ENCODE measurements around the gene PCID2.

The PCID2 gene

DNA sequence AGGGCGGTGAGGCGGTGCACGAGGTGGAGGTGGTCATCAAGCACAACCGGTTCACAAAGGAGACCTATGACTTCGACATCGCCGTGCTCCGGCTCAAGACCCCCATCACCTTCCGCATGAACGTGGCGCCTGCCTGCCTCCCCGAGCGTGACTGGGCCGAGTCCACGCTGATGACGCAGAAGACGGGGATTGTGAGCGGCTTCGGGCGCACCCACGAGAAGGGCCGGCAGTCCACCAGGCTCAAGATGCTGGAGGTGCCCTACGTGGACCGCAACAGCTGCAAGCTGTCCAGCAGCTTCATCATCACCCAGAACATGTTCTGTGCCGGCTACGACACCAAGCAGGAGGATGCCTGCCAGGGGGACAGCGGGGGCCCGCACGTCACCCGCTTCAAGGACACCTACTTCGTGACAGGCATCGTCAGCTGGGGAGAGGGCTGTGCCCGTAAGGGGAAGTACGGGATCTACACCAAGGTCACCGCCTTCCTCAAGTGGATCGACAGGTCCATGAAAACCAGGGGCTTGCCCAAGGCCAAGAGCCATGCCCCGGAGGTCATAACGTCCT is 59.4 kb downstream of the PCID2 start:
- no peaks in the 10 kb centered on the region for H3K27me3 ChIP-seq (ENCODE audit: low read length)

DNA sequence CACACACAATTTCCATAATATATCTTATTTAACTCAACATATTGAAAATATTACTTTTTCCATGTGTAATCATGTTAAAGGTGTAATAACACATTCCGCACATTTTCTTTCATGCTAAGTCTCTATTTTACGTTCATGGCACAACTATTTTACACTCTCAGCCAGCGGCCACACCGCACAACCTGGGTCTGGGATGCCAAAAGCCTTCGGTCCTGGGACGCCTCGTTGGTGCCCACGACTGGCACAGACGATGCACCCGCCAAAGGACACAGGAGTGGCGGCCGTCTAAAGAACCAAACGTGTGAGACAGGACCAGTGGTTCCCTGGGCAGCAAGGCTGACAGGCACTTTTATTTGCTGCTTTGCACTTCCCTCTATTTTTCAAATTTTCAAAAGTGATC is 60.1 kb downstream of the PCID2 start:
- TF ChIP-seq, protein P1, sequence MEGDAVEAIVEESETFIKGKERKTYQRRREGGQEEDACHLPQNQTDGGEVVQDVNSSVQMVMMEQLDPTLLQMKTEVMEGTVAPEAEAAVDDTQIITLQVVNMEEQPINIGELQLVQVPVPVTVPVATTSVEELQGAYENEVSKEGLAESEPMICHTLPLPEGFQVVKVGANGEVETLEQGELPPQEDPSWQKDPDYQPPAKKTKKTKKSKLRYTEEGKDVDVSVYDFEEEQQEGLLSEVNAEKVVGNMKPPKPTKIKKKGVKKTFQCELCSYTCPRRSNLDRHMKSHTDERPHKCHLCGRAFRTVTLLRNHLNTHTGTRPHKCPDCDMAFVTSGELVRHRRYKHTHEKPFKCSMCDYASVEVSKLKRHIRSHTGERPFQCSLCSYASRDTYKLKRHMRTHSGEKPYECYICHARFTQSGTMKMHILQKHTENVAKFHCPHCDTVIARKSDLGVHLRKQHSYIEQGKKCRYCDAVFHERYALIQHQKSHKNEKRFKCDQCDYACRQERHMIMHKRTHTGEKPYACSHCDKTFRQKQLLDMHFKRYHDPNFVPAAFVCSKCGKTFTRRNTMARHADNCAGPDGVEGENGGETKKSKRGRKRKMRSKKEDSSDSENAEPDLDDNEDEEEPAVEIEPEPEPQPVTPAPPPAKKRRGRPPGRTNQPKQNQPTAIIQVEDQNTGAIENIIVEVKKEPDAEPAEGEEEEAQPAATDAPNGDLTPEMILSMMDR (IDR thresholded peaks at IDR 0.05; ENCODE audit: insufficient read depth, low read length, poor library complexity, severe bottlenecking): no peak
- no peak for TF ChIP-seq EZH2phosphoT487 (conservative IDR thresholded peaks at IDR 0.05; ENCODE audit: low read length)
- no peaks in the 10 kb centered on the region for H3K36me3 ChIP-seq (ENCODE audit: low read length)
- no peak overlapping the region for H3K4me2 ChIP-seq (ENCODE audit: low read depth, low read length, poor library complexity, severe bottlenecking)

More for the DNA sequence above, 59.4 kb downstream of the PCID2 start:
- Histone ChIP-seq H3K27ac (ENCODE audit: low read depth, low read length) (no peak overlapping the region), H3K9me3 (ENCODE audit: insufficient read depth, low read length) (no peaks in the 10 kb centered on the region), H3K9me2 (replicated peaks; ENCODE audit: insufficient read depth, low read length) (no peaks in the 10 kb centered on the region), H3F3A (ENCODE audit: insufficient read depth) (no peaks in the 10 kb centered on the region), H3K36me3 (ENCODE audit: low read length) (no peaks in the 10 kb centered on the region), H3K9ac (ENCODE audit: low read length) (no peak overlapping the region), H3K79me2 (ENCODE audit: insufficient read depth, low read length) (no peaks in the 10 kb centered on the region), H2AFZ (ENCODE audit: low read depth, low read length, severe bottlenecking) (no peak overlapping the region), H3K4me2 (ENCODE audit: low read depth, low read length, poor library complexity, severe bottlenecking) (no peak overlapping the region), H3K4me3 (ENCODE audit: insufficient read depth, low read length, poor library complexity, severe bottlenecking) (no peak overlapping the region), H4K20me1 (ENCODE audit: low read depth, low read length) (no peaks in the 10 kb centered on the region)
- TF ChIP-seq, protein P1 (IDR thresholded peaks at IDR 0.05; ENCODE audit: insufficient read depth, low read length, poor library complexity, severe bottlenecking): no peak
- TF ChIP-seq EZH2phosphoT487 (conservative IDR thresholded peaks at IDR 0.05; ENCODE audit: low read length): no peak

DNA sequence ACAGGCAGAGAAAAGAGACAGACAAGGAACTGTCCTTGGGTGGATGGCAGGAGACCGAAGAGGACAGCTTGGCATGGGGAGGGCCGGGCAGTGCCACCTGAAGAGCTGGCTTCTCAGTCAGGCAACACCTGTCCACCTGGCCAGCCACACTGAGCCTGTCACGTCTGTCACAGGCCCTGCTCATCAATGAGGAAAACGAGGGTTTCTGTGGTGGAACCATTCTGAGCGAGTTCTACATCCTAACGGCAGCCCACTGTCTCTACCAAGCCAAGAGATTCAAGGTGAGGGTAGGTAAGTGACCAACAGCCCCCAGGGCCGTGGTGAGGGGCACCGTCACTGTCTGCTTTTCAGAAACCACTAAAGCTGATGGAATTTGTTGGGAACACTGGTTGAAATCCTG is 61.3 kb downstream of the PCID2 start:
- Histone ChIP-seq H3K9me3 (ENCODE audit: insufficient read depth, low read length) (no peaks in the 10 kb centered on the region), H3K27me3 (ENCODE audit: low read length) (no peaks in the 10 kb centered on the region), H4K20me1 (ENCODE audit: low read depth, low read length) (no peaks in the 10 kb centered on the region), H3K9me2 (replicated peaks; ENCODE audit: insufficient read depth, low read length) (no peaks in the 10 kb centered on the region), H3K9ac (ENCODE audit: low read length) (no peak overlapping the region), H3K4me3 (ENCODE audit: insufficient read depth, low read length, poor library complexity, severe bottlenecking) (no peak overlapping the region), H2AFZ (ENCODE audit: low read depth, low read length, severe bottlenecking) (no peak overlapping the region), H3F3A (ENCODE audit: insufficient read depth) (no peaks in the 10 kb centered on the region), H3K79me2 (ENCODE audit: insufficient read depth, low read length) (no peaks in the 10 kb centered on the region), H3K36me3 (ENCODE audit: low read length) (no peaks in the 10 kb centered on the region), H3K27ac (ENCODE audit: low read depth, low read length) (no peak overlapping the region), H3K4me2 (ENCODE audit: low read depth, low read length, poor library complexity, severe bottlenecking) (no peak overlapping the region)
- no peak for TF ChIP-seq EZH2phosphoT487 (conservative IDR thresholded peaks at IDR 0.05; ENCODE audit: low read length)
- TF ChIP-seq, protein P1 (IDR thresholded peaks at IDR 0.05; ENCODE audit: insufficient read depth, low read length, poor library complexity, severe bottlenecking): no peak

More for the DNA sequence above, 60.1 kb downstream of the PCID2 start:
- Histone ChIP-seq H3K4me3 (ENCODE audit: insufficient read depth, low read length, poor library complexity, severe bottlenecking) (no peak overlapping the region), H3K9ac (ENCODE audit: low read length) (no peak overlapping the region), H3F3A (ENCODE audit: insufficient read depth) (no peaks in the 10 kb centered on the region), H4K20me1 (ENCODE audit: low read depth, low read length) (no peaks in the 10 kb centered on the region), H3K9me2 (replicated peaks; ENCODE audit: insufficient read depth, low read length) (no peaks in the 10 kb centered on the region), H3K79me2 (ENCODE audit: insufficient read depth, low read length) (no peaks in the 10 kb centered on the region), H3K27ac (ENCODE audit: low read depth, low read length) (no peak overlapping the region), H2AFZ (ENCODE audit: low read depth, low read length, severe bottlenecking) (no peak overlapping the region), H3K9me3 (ENCODE audit: insufficient read depth, low read length) (no peaks in the 10 kb centered on the region), H3K27me3 (ENCODE audit: low read length) (no peaks in the 10 kb centered on the region)
